IPS-20b (cell line): ENCODE data around the gene ZNF213.
"Not testable (repeated sequence)": the region's sequence is repeated elsewhere in the genome, so short reads cannot be mapped to it uniquely, and the experiment has no call there.

Source experiments
- H3K27ac ChIP-seq: one replicate; pipeline ENCODE4 v1.5.1; 2013; ENCODE audit warnings: low read length
- H3K27me3 ChIP-seq: 2 replicates; pipeline ENCODE4 v1.6.1; 2013; ENCODE audit warnings: mild to moderate bottlenecking, low read length, inconsistent platforms; ENCODE audit not compliant: insufficient read depth
- H3K36me3 ChIP-seq: 2 replicates; pipeline ENCODE4 v1.6.1; 2013; ENCODE audit warnings: low read depth, mild to moderate bottlenecking, inconsistent platforms, low read length, moderate library complexity; ENCODE audit not compliant: insufficient read depth
- H3K4me1 ChIP-seq: 2 replicates; pipeline ENCODE4 v1.6.1; 2013; ENCODE audit warnings: mild to moderate bottlenecking, control low read depth, inconsistent platforms, low read length, moderate library complexity; ENCODE audit not compliant: insufficient read depth
- H3K4me3 ChIP-seq: 2 replicates; pipeline ENCODE4 v1.5.1; 2013; ENCODE audit warnings: mild to moderate bottlenecking, low read length, inconsistent platforms
- H3K9ac ChIP-seq: 2 replicates; pipeline ENCODE4 v1.6.1; 2013; ENCODE audit warnings: low read depth, mild to moderate bottlenecking, inconsistent platforms, low read length, moderate library complexity
- H3K9me3 ChIP-seq: 2 replicates; pipeline ENCODE4 v1.6.1; 2013; ENCODE audit warnings: mild to moderate bottlenecking, low read depth, low read length, inconsistent platforms; ENCODE audit not compliant: insufficient read depth

Gene ZNF213

GRCh38 chr16:3138823-3139426 lies 4.1 kb downstream of the ZNF213 start:
- no peak overlapping the region for H3K9ac ChIP-seq
- H3K27me3 ChIP-seq: no peaks in the 10 kb centered on the region
- H3K4me3 ChIP-seq: no peak overlapping the region
- no peaks in the 10 kb centered on the region for H3K9me3 ChIP-seq
- H3K27ac ChIP-seq: no peak overlapping the region
- peaks cover 6% of the 10 kb centered on the region; the same call in 1 of the 2 replicates for H3K36me3 ChIP-seq
- H3K4me1 ChIP-seq: peaks cover under 1% of the 10 kb centered on the region; the same call in 1 of the 2 replicates

- H3K4me3 ChIP-seq, H3K9me3 ChIP-seq, H3K27me3 ChIP-seq, H3K36me3 ChIP-seq, H3K4me1 ChIP-seq, H3K9ac ChIP-seq, H3K27ac ChIP-seq: not testable (repeated sequence)
These were observed 4.7 kb downstream of the ZNF213 start for GRCh38 chr16:3139561-3139960.

GRCh38 chr16:3140603-3141427 lies 6.0 kb downstream of the ZNF213 start:
- Histone ChIP-seq H3K27me3 (no peaks in the 10 kb centered on the region), H3K36me3 (peaks cover 6% of the 10 kb centered on the region; the same call in 1 of the 2 replicates), H3K9ac (no peak overlapping the region), H3K9me3 (no peaks in the 10 kb centered on the region), H3K4me1 (no peaks in the 10 kb centered on the region), H3K27ac (no peak overlapping the region), H3K4me3 (no peak overlapping the region)

GRCh38 chr16:3141781-3142311 lies 7.0 kb downstream of the ZNF213 start:
- Histone ChIP-seq H3K9ac (no peak overlapping the region), H3K36me3 (peaks cover 6% of the 10 kb centered on the region; the same call in 1 of the 2 replicates), H3K4me1 (no peaks in the 10 kb centered on the region), H3K27me3 (no peaks in the 10 kb centered on the region), H3K4me3 (no peak overlapping the region), H3K27ac (no peak overlapping the region), H3K9me3 (no peaks in the 10 kb centered on the region)

GRCh38 chr16:3142327-3142726 lies 7.5 kb downstream of the ZNF213 start:
- Histone ChIP-seq H3K4me1 (no peaks in the 10 kb centered on the region), H3K4me3 (no peak overlapping the region), H3K9me3 (no peaks in the 10 kb centered on the region)

GRCh38 chr16:3142770-3143169 lies 7.9 kb downstream of the ZNF213 start:
- no peak overlapping the region for H3K27ac ChIP-seq
- H3K36me3 ChIP-seq: peaks cover 6% of the 10 kb centered on the region; the same call in 1 of the 2 replicates
- H3K4me3 ChIP-seq: no peak overlapping the region
- peaks cover 8% of the 10 kb centered on the region for H3K27me3 ChIP-seq
- H3K4me1 ChIP-seq: no peaks in the 10 kb centered on the region
- no peak overlapping the region for H3K9ac ChIP-seq
- no peaks in the 10 kb centered on the region for H3K9me3 ChIP-seq

More at GRCh38 chr16:3142327-3142726, 7.5 kb downstream of the ZNF213 start:
- Histone ChIP-seq H3K36me3 (peaks cover 6% of the 10 kb centered on the region; the same call in 1 of the 2 replicates), H3K9ac (no peak overlapping the region), H3K27ac (no peak overlapping the region), H3K27me3 (peaks cover 3% of the 10 kb centered on the region; the same call in 1 of the 2 replicates)

GRCh38 chr16:3143189-3143588 lies 8.4 kb downstream of the ZNF213 start:
- H3K36me3 ChIP-seq: peaks cover 6% of the 10 kb centered on the region; the same call in 1 of the 2 replicates
- H3K9me3 ChIP-seq: no peaks in the 10 kb centered on the region
- no peak overlapping the region for H3K4me3 ChIP-seq
- peaks cover 12% of the 10 kb centered on the region for H3K27me3 ChIP-seq
- no peak overlapping the region for H3K27ac ChIP-seq
- no peaks in the 10 kb centered on the region for H3K4me1 ChIP-seq
- H3K9ac ChIP-seq: no peak overlapping the region

GRCh38 chr16:3143598-3144320 lies 8.9 kb downstream of the ZNF213 start:
- Histone ChIP-seq H3K9ac (no peak overlapping the region), H3K4me1 (no peaks in the 10 kb centered on the region), H3K9me3 (no peaks in the 10 kb centered on the region), H3K4me3 (no peak overlapping the region), H3K36me3 (peaks cover 6% of the 10 kb centered on the region; the same call in 1 of the 2 replicates), H3K27ac (no peak overlapping the region), H3K27me3 (peaks cover 18% of the 10 kb centered on the region)

GRCh38 chr16:3144321-3144983 lies 9.6 kb downstream of the ZNF213 start:
- Histone ChIP-seq H3K27me3 (peaks cover 25% of the 10 kb centered on the region), H3K4me1 (no peaks in the 10 kb centered on the region), H3K9ac (no peak overlapping the region), H3K27ac (no peak overlapping the region), H3K4me3 (no peak overlapping the region), H3K36me3 (peaks cover 6% of the 10 kb centered on the region; the same call in 1 of the 2 replicates), H3K9me3 (no peaks in the 10 kb centered on the region)

GRCh38 chr16:3145151-3145550 lies 10.3 kb downstream of the ZNF213 start:
- Histone ChIP-seq H3K27me3 (peaks cover 25% of the 10 kb centered on the region), H3K4me1 (no peaks in the 10 kb centered on the region), H3K4me3 (no peak overlapping the region), H3K27ac (no peak overlapping the region), H3K9ac (no peak overlapping the region), H3K9me3 (no peaks in the 10 kb centered on the region), H3K36me3 (peaks cover 6% of the 10 kb centered on the region; the same call in 1 of the 2 replicates)

GRCh38 chr16:3145660-3146059 lies 10.8 kb downstream of the ZNF213 start:
- H3K27me3 ChIP-seq: peaks cover 25% of the 10 kb centered on the region
- H3K9me3 ChIP-seq: no peaks in the 10 kb centered on the region
- H3K4me1 ChIP-seq: no peaks in the 10 kb centered on the region
- no peak overlapping the region for H3K27ac ChIP-seq
- no peak overlapping the region for H3K9ac ChIP-seq
- H3K4me3 ChIP-seq: no peak overlapping the region
- peaks cover 6% of the 10 kb centered on the region; the same call in 1 of the 2 replicates for H3K36me3 ChIP-seq
